ENCODE results near the gene PER3. TPM values are rescaled to one million over a fixed set of nuclear protein-coding genes. Genes with fewer than 3 reads are reported as not detected.

Gene PER3
- total and polyA plus RNA-seq, 2 experiments from 2014 or later, result 1.9 to 2.7 TPM

DNA sequence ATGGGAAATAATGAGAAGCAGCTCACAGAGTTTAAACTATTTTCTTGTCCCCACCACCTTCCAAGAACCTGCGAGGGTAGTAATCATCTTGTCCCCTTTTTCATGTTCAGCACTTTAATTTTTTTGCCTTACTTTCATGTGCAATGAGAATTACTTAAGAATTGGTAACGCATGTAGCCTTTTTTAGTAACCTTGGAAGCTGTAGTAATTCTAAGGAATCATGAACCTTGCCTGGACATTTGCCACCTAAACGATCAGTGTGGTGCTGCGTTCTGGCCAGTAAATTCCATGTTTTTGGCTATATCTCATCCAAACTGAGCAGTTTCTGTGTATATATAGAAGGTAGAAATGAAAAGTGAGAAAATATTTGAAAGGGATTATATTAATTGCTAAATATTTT, 16.9 kb upstream of the PER3 start:
- Histone ChIP-seq H3K36me3 (replicated peaks; ENCODE audit: insufficient read depth, low read depth) (no peaks in the 10 kb centered on the region), H3K4me1 (ENCODE audit: insufficient read depth) (peaks cover 4% of the 10 kb centered on the region), H3K27me3 (no peaks in the 10 kb centered on the region), H3K27ac (no peak overlapping the region), H3K9me3 (ENCODE audit: low read depth) (no peaks in the 10 kb centered on the region), H3K4me3 (no peak overlapping the region), H3K9me2 (replicated peaks; ENCODE audit: insufficient read depth) (no peaks in the 10 kb centered on the region), H3K4me2 (no peak overlapping the region), H2AFZ (no peak overlapping the region), H4K20me1 (ENCODE audit: insufficient read depth, poor library complexity, severe bottlenecking) (no peaks in the 10 kb centered on the region), H3K79me2 (peaks cover 7% of the 10 kb centered on the region)
- 85% methylated on average over 4 of the region's 4 CpGs for WGBS (ENCODE audit: low lambda C conversion rate, missing lambda C conversion rate)
- TF ChIP-seq EZH2 (IDR thresholded peaks at IDR 0.05; ENCODE audit: borderline replicate concordance) (no peak), EZH2phosphoT487 (IDR thresholded peaks at IDR 0.05; ENCODE audit: low read depth, severe bottlenecking, unreplicated experiment) (no peak)
- TF ChIP-seq, protein P1, sequence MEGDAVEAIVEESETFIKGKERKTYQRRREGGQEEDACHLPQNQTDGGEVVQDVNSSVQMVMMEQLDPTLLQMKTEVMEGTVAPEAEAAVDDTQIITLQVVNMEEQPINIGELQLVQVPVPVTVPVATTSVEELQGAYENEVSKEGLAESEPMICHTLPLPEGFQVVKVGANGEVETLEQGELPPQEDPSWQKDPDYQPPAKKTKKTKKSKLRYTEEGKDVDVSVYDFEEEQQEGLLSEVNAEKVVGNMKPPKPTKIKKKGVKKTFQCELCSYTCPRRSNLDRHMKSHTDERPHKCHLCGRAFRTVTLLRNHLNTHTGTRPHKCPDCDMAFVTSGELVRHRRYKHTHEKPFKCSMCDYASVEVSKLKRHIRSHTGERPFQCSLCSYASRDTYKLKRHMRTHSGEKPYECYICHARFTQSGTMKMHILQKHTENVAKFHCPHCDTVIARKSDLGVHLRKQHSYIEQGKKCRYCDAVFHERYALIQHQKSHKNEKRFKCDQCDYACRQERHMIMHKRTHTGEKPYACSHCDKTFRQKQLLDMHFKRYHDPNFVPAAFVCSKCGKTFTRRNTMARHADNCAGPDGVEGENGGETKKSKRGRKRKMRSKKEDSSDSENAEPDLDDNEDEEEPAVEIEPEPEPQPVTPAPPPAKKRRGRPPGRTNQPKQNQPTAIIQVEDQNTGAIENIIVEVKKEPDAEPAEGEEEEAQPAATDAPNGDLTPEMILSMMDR (IDR thresholded peaks at IDR 0.05; ENCODE audit: poor library complexity), result no peak
- DNase-seq (ENCODE audit: low spot score), result no peak

DNA sequence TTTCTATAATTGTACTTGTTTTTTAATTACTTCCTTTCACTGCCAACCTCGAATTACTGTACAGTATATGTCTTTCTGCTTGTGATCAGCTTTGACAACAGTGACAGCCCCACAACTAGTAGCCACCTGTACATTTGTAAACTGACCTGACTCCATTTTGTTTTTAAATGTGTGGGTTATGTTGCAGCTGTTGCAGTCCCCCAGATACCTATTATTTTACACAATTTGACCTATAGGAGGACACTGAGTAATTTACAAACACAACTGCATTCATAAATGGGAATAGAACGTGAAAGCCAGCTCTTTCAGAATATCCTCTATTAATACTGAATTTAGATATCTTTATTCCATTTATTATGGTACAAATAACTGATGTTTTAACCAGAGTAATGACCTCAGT, 15.5 kb upstream of the PER3 start:
- Histone ChIP-seq H3K79me2 (peaks cover 21% of the 10 kb centered on the region), H4K20me1 (ENCODE audit: insufficient read depth, poor library complexity, severe bottlenecking) (peaks cover 7% of the 10 kb centered on the region), H3K9me3 (ENCODE audit: low read depth) (no peaks in the 10 kb centered on the region), H3K36me3 (replicated peaks; ENCODE audit: insufficient read depth, low read depth) (no peaks in the 10 kb centered on the region), H2AFZ (no peak overlapping the region), H3K4me1 (ENCODE audit: insufficient read depth) (peaks cover 10% of the 10 kb centered on the region), H3K9me2 (replicated peaks; ENCODE audit: insufficient read depth) (no peaks in the 10 kb centered on the region), H3K27ac (no peak overlapping the region), H3K4me2 (no peak overlapping the region), H3K27me3 (no peaks in the 10 kb centered on the region), H3K4me3 (no peak overlapping the region)
- WGBS (ENCODE audit: low lambda C conversion rate, missing lambda C conversion rate), result 64% methylated on average over 2 of the region's 2 CpGs
- DNase-seq (ENCODE audit: low spot score), result no peak
- TF ChIP-seq EZH2 (IDR thresholded peaks at IDR 0.05; ENCODE audit: borderline replicate concordance) (no peak), EZH2phosphoT487 (IDR thresholded peaks at IDR 0.05; ENCODE audit: low read depth, severe bottlenecking, unreplicated experiment) (no peak)
- TF ChIP-seq, protein P1 (IDR thresholded peaks at IDR 0.05; ENCODE audit: poor library complexity), result no peak

DNA sequence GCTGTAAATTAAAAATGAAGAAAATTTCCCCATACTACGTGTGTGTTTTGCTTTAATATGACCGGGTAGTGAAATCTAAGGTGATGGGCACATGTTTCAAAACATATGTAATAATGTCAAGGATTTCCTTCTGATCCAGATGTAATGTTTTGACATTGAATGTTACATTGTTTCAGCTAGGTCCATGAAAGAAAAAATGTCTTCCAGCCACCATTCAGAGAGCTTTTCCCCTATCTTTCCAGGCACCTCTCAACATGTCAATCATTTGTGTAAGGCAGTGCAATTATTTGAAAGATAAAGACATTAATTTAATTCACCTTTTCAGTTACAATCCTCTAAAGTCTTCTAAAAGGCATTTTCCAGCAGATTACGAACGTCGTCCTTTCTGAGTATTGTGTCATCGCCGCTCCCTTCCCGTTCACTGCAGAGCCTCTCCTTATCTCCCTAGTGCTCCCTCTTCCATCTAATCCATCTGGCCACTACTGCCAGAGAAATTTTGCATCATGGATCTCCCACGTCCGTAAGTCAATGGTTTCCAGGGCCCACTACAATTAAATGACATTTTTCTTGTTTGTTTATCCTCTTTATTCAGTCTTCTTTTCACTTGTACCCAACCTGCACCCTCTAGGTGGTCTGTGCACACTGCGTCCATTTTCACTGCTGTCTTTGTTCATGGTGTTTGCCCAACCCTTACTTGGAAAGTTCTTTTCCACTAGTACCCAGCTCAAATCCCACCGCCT, 14.2 kb upstream of the PER3 start:
- H3K36me3 ChIP-seq (replicated peaks; ENCODE audit: insufficient read depth, low read depth), result no peaks in the 10 kb centered on the region
- no peak overlapping the region for H3K4me3 ChIP-seq
- H3K79me2 ChIP-seq, result peaks cover 34% of the 10 kb centered on the region
- no peak overlapping the region for H3K4me2 ChIP-seq
- H4K20me1 ChIP-seq (ENCODE audit: insufficient read depth, poor library complexity, severe bottlenecking), result peaks cover 7% of the 10 kb centered on the region
- DNase-seq (ENCODE audit: low spot score), result no peak
- H2AFZ ChIP-seq, result no peak overlapping the region
- H3K27me3 ChIP-seq, result no peaks in the 10 kb centered on the region
- 84% methylated on average over 12 of the region's 12 CpGs for WGBS (ENCODE audit: low lambda C conversion rate, missing lambda C conversion rate)
- TF ChIP-seq EZH2 (IDR thresholded peaks at IDR 0.05; ENCODE audit: borderline replicate concordance) (no peak), EZH2phosphoT487 (IDR thresholded peaks at IDR 0.05; ENCODE audit: low read depth, severe bottlenecking, unreplicated experiment) (no peak)
- TF ChIP-seq, protein P1 (IDR thresholded peaks at IDR 0.05; ENCODE audit: poor library complexity), result no peak
- no peaks in the 10 kb centered on the region for H3K9me3 ChIP-seq (ENCODE audit: low read depth)
- H3K4me1 ChIP-seq (ENCODE audit: insufficient read depth), result peaks cover 10% of the 10 kb centered on the region
- no peak overlapping the region for H3K27ac ChIP-seq
- H3K9me2 ChIP-seq (replicated peaks; ENCODE audit: insufficient read depth), result no peaks in the 10 kb centered on the region
